Heart right ventricle (tissue), 16 donors: ENCODE results near the gene ACSM3. TPM values are rescaled to one million over a fixed set of nuclear protein-coding genes. Genes with fewer than 3 reads are reported as not detected.
"Not testable (repeated sequence)": the region's sequence is repeated elsewhere in the genome, so short reads cannot be mapped to it uniquely, and the experiment has no call there.

Experiments used
- ATAC-seq, 8 donors: fragments of 200-7000 bp; cut with Tn5 transposase; one replicate each; pipeline ENCODE4 v1.9.1; 2020; ENCODE audit warnings: mild to moderate bottlenecking in 8 of 8, moderate library complexity in 8 of 8, moderate number of reproducible peaks in 1 of 8
- DNase-seq, 2 donors: peaks; one replicate each; pipeline ENCODE4 v3.0.0-alpha.2; 2020
- H3K27ac ChIP-seq, 10 donors: fragments of 200-600 bp; sonication (generic) in 2 of 10; one replicate each; pipeline versions ENCODE4 v1.5.0 to v1.8.0; 2020 to 2022; ENCODE audit warnings: mild to moderate bottlenecking in 3 of 10
- H3K27me3 ChIP-seq, 7 donors: fragments of 200-600 bp; one replicate each; pipeline ENCODE4 v1.8.0; 2021 to 2022; ENCODE audit warnings: mild to moderate bottlenecking in 2 of 7
- H3K36me3 ChIP-seq, 9 donors: fragments of 200-600 bp; sonication (generic) in 1 of 9; one replicate each; pipeline versions ENCODE4 v1.5.0 to v1.8.0; 2020 to 2022; ENCODE audit warnings: mild to moderate bottlenecking in 2 of 9
- H3K4me1 ChIP-seq, 9 donors: fragments of 200-600 bp; sonication (generic) in 1 of 9; one replicate each; pipeline versions ENCODE4 v1.5.0 to v1.8.0; 2020 to 2022; ENCODE audit warnings: mild to moderate bottlenecking in 4 of 9
- H3K4me3 ChIP-seq, 10 donors: fragments of 200-600 bp; sonication (generic) in 2 of 10; one replicate each; pipeline versions ENCODE4 v1.5.0 to v1.8.0; 2020 to 2022; ENCODE audit warnings: mild to moderate bottlenecking in 7 of 10, moderate library complexity in 2 of 10
- H3K9me3 ChIP-seq, 11 donors: fragments of 200-600 bp in 10 of 11; sonication (generic) in 2 of 11; one replicate each; pipeline versions ENCODE4 v1.5.0 to v1.8.0; 2013 to 2022; ENCODE audit warnings: mild to moderate bottlenecking in 2 of 11, control low read depth in 1 of 11, moderate library complexity in 1 of 11
- WGBS, 2 donors: extraction: QIAGEN DNeasy Blood & Tissue Kit; methylation state at CpG; one replicate each; pipeline ENCODE4 v1.1.7; 2013; ENCODE audit warnings: inconsistent platforms in 1 of 2; 5-methylcytosine and 5-hydroxymethylcytosine counted together
- intact Hi-C, 10 donors: fragments of 100-400 bp; cut with DNase I; formaldehyde crosslinking; loops; one replicate each; pipeline versions ENCODE4 v1.11.1 to v1.14.2; 2022
- long read RNA-seq, 3 donors: library from polyadenylated mRNA; unstranded; transcript quantifications; one replicate each; pipeline ENCODE4 v2.0.0, GENCODE V29; 2020 to 2021
- polyA plus RNA-seq, 2 donors: library from polyadenylated mRNA; stranded (reverse); fragments of 200-250 nt; gene quantifications; one replicate each; pipeline ENCODE4 v1.2.3, GENCODE V29; 2013
- total RNA-seq, 10 donors: library from RNA; stranded (reverse); fragmentation: NEBNext Ultra II Directional in 3 of 10; extraction: Animal tissue kit (Norgen Biotek cat#: 25700) in 3 of 10; gene quantifications; one replicate each; pipeline versions ENCODE4 v1.2.1 to v1.2.4, GENCODE V29; 2021 to 2023
- TF ChIP-seq, protein P1 (sequence below), 9 donors: fragments of 200-600 bp; sonication (generic) in 2 of 9; IDR thresholded peaks; one replicate each; pipeline versions ENCODE4 v1.5.0 to v1.8.0; 2021 to 2022; ENCODE audit warnings: antibody characterized with exemption in 9 of 9, mild to moderate bottlenecking in 5 of 9, moderate library complexity in 1 of 9
- donor health status: Arrhythmogenic right ventricular cardiomyopathy.
- donor health status: ischemic (EF 13 %, LVEDD 7.1; RV severe dilation, severe dysfunction).
- donor health status: healthy with polysubstance abuse.
- donor health status: DM: no; HTN: yes; CAD: no.
- donor health status: DM: no; HTN: no; CAD: no.
- donor health status: ischemic (EF 25% LVEDD 6.9; RV normal size, moderate dysfunction).
- donor health status: ischemic (EF 25% LVEDD 5.7; RV mildly dilated, moderate dysfunction).
- donor health status: healthy.
- donor health status: DM: yes; HTN: yes; CAD: no.
- donor health status: Ischemic cardiomyopathy.
- donor health status: ischemic (EF 35%, LVEDD 5.7; RV mildly dilated, moderate dysfunction).
- donor health status: nonischemic (EF 11% LVEDD 7.7; RV severe dilation, severe dysfunction).
- donor health status: DM: yes; HTN: yes; CAD: no.
- donor health status: PGD.
- donor health status: ischemic (EF 29% LVEDD 5.4; RV normal size, mild dysfunction).
- donor health status: nonischemic (EF 23%, LVEDD 6.1; RV moderate dilation, normal function).

Gene ACSM3, protein sequence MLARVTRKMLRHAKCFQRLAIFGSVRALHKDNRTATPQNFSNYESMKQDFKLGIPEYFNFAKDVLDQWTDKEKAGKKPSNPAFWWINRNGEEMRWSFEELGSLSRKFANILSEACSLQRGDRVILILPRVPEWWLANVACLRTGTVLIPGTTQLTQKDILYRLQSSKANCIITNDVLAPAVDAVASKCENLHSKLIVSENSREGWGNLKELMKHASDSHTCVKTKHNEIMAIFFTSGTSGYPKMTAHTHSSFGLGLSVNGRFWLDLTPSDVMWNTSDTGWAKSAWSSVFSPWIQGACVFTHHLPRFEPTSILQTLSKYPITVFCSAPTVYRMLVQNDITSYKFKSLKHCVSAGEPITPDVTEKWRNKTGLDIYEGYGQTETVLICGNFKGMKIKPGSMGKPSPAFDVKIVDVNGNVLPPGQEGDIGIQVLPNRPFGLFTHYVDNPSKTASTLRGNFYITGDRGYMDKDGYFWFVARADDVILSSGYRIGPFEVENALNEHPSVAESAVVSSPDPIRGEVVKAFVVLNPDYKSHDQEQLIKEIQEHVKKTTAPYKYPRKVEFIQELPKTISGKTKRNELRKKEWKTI
- 10 to 100 TPM in 2 of 10 donors, 1 to 10 TPM in 8; 2.3 to 13.1 (median 5.9) TPM for total RNA-seq
- 10 to 100 TPM in 1 of 2 donors, 1 to 10 TPM in 1; 3.8 to 45.1 TPM for polyA plus RNA-seq
- long read RNA-seq, donor 1, partial matches to known transcripts, result 0 of 10 reads
- long read RNA-seq, donor 1, other reads (novel, unspliced or antisense), result 6 of 10 reads
- long read RNA-seq, donor 2, partial matches to known transcripts, result 0 of 12 reads
- long read RNA-seq, donor 2, other reads (novel, unspliced or antisense), result 8 of 12 reads
- long read RNA-seq, donor 3, partial matches to known transcripts, result 2 of 11 reads
- long read RNA-seq, donor 3, other reads (novel, unspliced or antisense), result 7 of 11 reads

DNA sequence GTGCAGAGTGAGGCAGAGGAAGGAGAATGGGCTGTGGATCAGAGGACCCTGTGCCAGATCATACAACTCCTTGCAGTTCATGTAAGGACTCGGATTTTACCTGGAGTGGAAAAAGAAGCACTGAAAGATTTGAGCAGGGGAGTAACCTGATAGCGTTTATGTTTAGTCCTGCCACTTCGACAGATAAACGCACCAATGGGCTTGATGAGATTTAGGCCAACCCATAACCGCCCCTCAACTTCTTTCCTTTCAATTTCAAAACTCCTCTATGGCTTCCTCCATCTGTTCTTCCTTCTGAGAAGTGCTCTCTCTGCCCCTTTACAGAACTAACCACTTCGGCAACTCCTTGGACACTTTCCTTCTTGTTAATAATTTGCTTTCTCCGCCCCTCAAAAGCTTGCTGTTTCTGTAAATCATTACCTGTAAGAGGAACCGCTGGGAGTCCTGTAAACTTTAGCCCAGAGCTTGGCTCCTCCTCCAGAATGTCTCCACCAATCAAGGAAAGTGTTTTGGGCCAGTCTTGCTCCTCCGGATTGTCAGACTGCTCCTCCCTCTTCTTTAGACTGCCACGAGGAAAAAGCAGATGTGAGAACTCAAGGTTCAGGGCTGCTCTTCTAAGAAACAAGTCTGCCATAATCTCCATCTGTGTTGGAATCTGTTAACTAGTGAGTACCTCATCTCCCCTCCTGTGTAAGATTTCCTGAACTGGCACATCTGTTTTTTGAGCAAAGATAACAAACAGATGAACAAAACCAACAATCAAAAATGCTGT is at the start of gene ACSM3:
Gene ACSM3 (plus strand): TSS at position 554 of the 772 bp plus-strand sequence. CDS start 6,021 bp downstream, outside the sequence.
- TF ChIP-seq, protein P1, sequence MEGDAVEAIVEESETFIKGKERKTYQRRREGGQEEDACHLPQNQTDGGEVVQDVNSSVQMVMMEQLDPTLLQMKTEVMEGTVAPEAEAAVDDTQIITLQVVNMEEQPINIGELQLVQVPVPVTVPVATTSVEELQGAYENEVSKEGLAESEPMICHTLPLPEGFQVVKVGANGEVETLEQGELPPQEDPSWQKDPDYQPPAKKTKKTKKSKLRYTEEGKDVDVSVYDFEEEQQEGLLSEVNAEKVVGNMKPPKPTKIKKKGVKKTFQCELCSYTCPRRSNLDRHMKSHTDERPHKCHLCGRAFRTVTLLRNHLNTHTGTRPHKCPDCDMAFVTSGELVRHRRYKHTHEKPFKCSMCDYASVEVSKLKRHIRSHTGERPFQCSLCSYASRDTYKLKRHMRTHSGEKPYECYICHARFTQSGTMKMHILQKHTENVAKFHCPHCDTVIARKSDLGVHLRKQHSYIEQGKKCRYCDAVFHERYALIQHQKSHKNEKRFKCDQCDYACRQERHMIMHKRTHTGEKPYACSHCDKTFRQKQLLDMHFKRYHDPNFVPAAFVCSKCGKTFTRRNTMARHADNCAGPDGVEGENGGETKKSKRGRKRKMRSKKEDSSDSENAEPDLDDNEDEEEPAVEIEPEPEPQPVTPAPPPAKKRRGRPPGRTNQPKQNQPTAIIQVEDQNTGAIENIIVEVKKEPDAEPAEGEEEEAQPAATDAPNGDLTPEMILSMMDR (IDR thresholded peaks at IDR 0.05), result no peak
- peak in 1 of 2 donors; percentile 36 for DNase-seq
- H3K4me1 ChIP-seq, result peaks cover 0 to 13% (median 0%) of the 10 kb centered on the region in 9 donors
- peaks cover 0 to 10% (median 0%) of the 10 kb centered on the region in 11 donors for H3K9me3 ChIP-seq
- 29 to 33% methylated on average over 10 of the region's 10 CpGs for WGBS, 2 donors
- peak within 1 kb of the TSS in 8 of 10 donors; percentile 14 to 54 (median 42) for H3K4me3 ChIP-seq
- intact Hi-C loops, result no loop called here
- no peaks in the 10 kb centered on the region for H3K27me3 ChIP-seq
- H3K36me3 ChIP-seq, result no peaks in the 10 kb centered on the region
- peak; percentile 61 to 96 (median 90) for ATAC-seq
- H3K27ac ChIP-seq, result peak within 1 kb of the TSS in 4 of 10 donors; percentile 1 to 80 (median 32)

DNA sequence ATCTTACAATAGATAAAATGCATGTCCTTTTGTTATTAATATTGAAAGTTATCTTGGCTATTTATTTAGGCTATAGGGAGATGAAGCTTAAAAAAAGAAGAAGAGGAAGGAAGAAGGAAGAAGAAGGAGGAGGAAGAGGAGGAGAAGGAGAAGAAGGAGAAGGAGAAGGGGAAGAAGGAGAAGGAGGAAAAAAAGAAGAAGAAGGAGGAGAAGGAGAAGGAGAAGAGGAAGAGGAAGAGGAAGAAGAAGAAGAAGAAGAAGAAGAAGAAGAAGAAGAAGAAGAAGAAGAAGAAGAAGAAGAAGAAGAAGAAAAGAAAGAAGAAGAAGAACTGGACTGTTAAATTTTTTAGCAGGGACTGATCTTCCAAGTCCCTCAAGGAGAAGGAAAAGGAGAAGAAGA is 46.1 kb upstream of the ACSM3 start:
- H3K4me3 ChIP-seq, DNase-seq, H3K9me3 ChIP-seq, intact Hi-C loops, H3K27me3 ChIP-seq, H3K36me3 ChIP-seq, H3K27ac ChIP-seq, ATAC-seq, H3K4me1 ChIP-seq: not testable (repeated sequence)

DNA sequence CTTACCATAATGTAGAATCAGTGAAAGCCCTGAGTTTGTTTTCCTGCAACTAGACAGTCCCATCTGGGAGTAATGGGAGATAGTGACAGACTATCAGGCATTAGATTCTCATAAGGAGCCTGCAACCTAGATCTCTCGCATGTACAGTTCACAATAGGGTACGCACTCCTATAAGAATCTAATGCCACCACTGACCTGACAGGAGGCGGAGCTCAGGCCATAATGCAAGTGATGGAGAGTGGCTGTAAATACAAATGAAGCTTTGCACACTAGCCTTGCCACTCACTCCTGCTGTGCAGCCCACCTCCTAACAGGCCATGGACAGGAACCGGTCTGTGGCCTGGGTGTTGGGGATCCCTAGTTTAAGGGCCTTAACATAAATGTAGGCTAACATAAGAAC is 43.6 kb upstream of the ACSM3 start:
- Histone ChIP-seq H3K4me3 (no peak overlapping the region), H3K27ac (no peak overlapping the region), H3K27me3 (no peaks in the 10 kb centered on the region), H3K9me3 (peaks cover 0 to 3% (median 0%) of the 10 kb centered on the region in 11 donors), H3K4me1 (peaks cover 0 to 4% (median 0%) of the 10 kb centered on the region in 9 donors), H3K36me3 (no peaks in the 10 kb centered on the region)
- TF ChIP-seq, protein P1 (IDR thresholded peaks at IDR 0.05), result no peak
- WGBS, 2 donors, result 94 to 99% methylated on average over 4 of the region's 4 CpGs
- no peak for ATAC-seq
- DNase-seq, result no peak
- intact Hi-C loops, result no loop called here

DNA sequence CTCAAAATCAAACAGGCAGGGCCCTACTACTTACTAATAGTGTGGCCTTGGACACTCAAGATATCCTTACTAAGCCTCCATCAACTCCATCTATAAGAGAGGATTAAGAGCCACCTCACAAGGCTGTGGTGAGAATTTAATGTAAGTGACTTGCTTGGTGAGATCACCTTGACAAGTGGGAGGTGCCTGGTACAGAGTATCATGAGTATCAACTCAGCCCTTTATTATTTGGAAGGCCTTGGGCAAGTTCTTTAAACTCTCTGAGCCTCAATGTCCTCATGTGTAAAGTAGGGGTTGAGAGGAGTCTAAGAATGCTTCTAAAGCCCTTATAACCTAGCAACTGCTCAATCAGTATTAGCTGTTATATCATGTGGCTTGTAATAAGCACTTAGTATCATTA is 37.2 kb upstream of the ACSM3 start:
- intact Hi-C loops, result no loop called here
- Histone ChIP-seq H3K36me3 (peaks cover 0 to 24% (median 0%) of the 10 kb centered on the region in 9 donors), H3K4me3 (no peak overlapping the region), H3K27me3 (no peaks in the 10 kb centered on the region), H3K27ac (no peak overlapping the region), H3K4me1 (no peaks in the 10 kb centered on the region), H3K9me3 (no peaks in the 10 kb centered on the region)
- TF ChIP-seq, protein P1 (IDR thresholded peaks at IDR 0.05), result no peak
- no peak for DNase-seq
- no peak for ATAC-seq
